Activated effector memory CD4-positive, alpha-beta T cell treated with anti-CD3 and anti-CD28 coated beads, Interleukin-2, amount 50 U/mL, for 16 hours (primary cell): ENCODE results near the gene IFT27.

Source experiments
- DNase-seq: peaks from one replicate; pipeline ENCODE4 v3.0.0-alpha.2; 2020

IFT27 gene

GRCh38 chr22:36715647-36716046, 60.3 kb downstream of the IFT27 start:
- no peak for DNase-seq

DNA sequence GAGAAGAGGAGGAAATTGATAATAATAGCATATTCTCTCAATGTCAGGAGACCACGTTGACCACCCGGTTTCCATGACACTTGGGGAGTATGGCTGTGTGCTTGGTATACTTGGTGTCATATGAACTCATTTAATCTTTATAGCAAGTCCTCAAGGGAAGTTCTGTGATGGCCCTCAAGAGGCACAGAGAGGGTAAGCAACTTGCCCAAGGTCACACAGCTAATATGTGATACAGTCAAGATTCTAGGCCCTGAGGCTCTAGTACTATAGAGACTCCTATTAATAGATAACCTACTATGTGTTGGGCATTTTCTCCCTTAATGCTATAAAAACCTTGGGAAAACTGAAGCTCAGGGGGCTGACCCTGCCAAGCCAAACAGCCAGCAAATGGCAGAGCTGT, 61.8 kb downstream of the IFT27 start:
- no peak for DNase-seq

DNA sequence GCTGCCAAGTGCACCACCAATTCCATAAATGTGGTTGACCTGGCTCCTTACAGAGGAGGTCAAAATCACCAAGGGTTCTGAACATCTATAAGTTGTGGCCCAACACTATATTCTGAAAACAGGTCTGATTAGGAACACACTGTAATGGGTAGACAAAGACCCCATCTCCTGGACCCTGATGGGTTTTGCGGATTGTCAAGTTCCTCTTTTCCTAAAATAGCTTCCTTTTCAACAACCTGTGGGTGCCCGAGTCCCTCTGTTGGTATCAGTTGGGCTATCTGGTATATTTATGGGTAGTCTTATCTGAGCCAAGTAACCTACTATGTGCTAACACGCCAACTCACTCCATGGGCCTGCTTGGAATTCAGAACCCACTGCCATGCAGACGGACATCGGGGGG, 62.5 kb downstream of the IFT27 start:
- no peak for DNase-seq
